GM12873 (cell line): Measurements from ENCODE around the gene AHCTF1.

Source experiments
- CTCF ChIP-seq: IDR thresholded peaks from 2 replicates; pipeline ENCODE4 v1.5.1; 2012; ENCODE audit warnings: low read depth, mild to moderate bottlenecking, moderate library complexity, low read length, control low read depth; ENCODE audit not compliant: insufficient read depth; ENCODE audit errors: missing control alignments

AHCTF1 gene

DNA sequence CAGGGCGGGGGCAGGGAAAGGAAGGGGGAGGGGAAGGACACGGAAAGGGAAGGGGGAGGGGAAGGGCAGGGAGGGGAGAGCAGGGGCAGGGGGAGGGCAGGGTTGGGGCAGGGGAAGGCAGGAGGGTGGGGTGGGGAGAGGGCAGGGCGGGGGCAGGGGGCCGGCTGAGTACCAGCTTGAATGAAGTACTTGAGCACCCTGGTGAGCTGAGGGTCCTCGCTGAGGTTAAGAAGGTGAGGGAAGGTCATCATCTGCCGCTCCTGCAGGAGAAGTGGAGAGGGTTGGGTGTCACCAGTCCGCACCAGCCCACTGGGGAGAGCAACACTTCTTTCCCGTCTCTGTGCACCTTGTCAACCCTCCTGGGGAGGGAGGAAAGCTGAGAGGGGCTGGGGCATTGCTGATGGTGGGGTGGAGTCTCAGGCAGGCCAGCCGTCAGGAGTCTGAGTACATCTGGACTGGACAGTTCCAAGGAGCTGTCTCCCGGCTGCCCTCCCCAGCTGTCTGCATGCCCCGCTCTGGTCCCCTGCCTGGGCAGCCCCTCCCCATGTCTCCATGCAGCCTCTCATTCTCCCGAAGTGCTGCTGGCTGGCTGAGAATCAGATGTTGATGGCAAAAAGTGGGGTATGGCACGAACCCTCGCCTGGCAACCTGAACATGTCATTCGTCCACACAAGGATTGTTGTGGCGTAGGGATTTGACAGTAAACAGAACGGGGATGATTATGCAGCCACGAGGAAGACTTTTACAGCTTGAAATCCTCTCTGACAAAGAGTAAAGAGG lies 137.5 kb downstream of the AHCTF1 start:
- no peak for TF ChIP-seq CTCF

- no peak for TF ChIP-seq CTCF
Measured at GRCh38 chr1:246793356-246793896, 138.3 kb downstream of the AHCTF1 start.

GRCh38 chr1:246792603-246793002 lies 139.1 kb downstream of the AHCTF1 start:
- no peak for TF ChIP-seq CTCF

GRCh38 chr1:246791303-246791918 lies 140.3 kb downstream of the AHCTF1 start:
- TF ChIP-seq CTCF, result no peak

GRCh38 chr1:246790833-246791232 lies 140.9 kb downstream of the AHCTF1 start:
- no peak for TF ChIP-seq CTCF

DNA sequence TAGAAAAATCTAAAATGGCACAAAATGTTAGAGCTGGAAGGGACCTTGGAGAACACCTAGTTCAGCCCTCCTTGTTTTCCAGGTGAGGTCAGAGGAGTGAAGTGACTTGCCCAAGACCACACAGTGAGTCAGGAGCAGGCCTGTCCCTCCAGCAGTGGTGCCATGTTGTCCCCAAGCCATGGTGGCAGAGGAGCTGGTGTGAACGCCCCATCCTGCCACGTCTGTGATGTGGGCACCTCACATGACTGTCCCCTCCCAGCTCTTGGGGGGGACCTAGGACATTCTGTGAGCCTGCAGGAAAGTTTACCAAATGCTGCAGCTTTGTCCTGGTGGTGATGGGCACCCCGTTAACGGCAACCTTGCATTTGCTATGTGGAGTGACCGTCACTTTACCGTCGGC lies 141.4 kb downstream of the AHCTF1 start:
- TF ChIP-seq CTCF, result no peak
